Lung (tissue), 12 donors: ENCODE results near the gene FANCD2. TPM values are rescaled to one million over a fixed set of nuclear protein-coding genes. Genes with fewer than 3 reads are reported as not detected.
"Not testable (repeated sequence)": the region's sequence is repeated elsewhere in the genome, so short reads cannot be mapped to it uniquely, and the experiment has no call there.

Experiments
- ATAC-seq: fragments of 200-7000 bp; cut with Tn5 transposase; one replicate; pipeline ENCODE4 v1.9.1; 2020; ENCODE audit warnings: moderate number of reproducible peaks; ENCODE audit not compliant: insufficient read depth, low FRiP score
- DNase-seq, 3 donors: peaks; one replicate each; pipeline ENCODE4 v3.0.0-alpha.2; 2013 to 2017
- H3K27ac ChIP-seq, 2 donors: one replicate each; pipeline ENCODE4 v1.5.1; 2013; ENCODE audit warnings: mild to moderate bottlenecking in 2 of 2, moderate library complexity in 2 of 2, control low read depth in 1 of 2, inconsistent platforms in 1 of 2, low read depth in 1 of 2, low read length in 1 of 2
- H3K27me3 ChIP-seq, 3 donors: one replicate each; pipeline ENCODE4 v1.5.1; 2013; ENCODE audit warnings: low read length in 2 of 3; ENCODE audit not compliant: control insufficient read depth in 3 of 3, insufficient read depth in 3 of 3
- H3K36me3 ChIP-seq, 4 donors: one replicate each; pipeline ENCODE4 v1.5.1; 2013; ENCODE audit warnings: low read length in 4 of 4, mild to moderate bottlenecking in 1 of 4, moderate library complexity in 1 of 4; ENCODE audit not compliant: control insufficient read depth in 4 of 4, insufficient read depth in 4 of 4
- H3K4me1 ChIP-seq, 5 donors: one replicate each; pipeline ENCODE4 v1.5.1; 2013; ENCODE audit warnings: low read length in 5 of 5, mild to moderate bottlenecking in 2 of 5, moderate library complexity in 1 of 5; ENCODE audit not compliant: control insufficient read depth in 5 of 5, insufficient read depth in 5 of 5
- H3K4me3 ChIP-seq: one replicate; pipeline ENCODE4 v1.5.1; 2013; ENCODE audit warnings: mild to moderate bottlenecking, control low read depth, moderate library complexity
- H3K9ac ChIP-seq, 2 donors: one replicate each; pipeline ENCODE4 v1.5.1; 2013; ENCODE audit warnings: low read length in 2 of 2, control low read depth in 1 of 2; ENCODE audit not compliant: insufficient read depth in 1 of 2
- H3K9me3 ChIP-seq, 4 donors: one replicate each; pipeline ENCODE4 v1.5.1; 2013; ENCODE audit warnings: low read length in 3 of 4, mild to moderate bottlenecking in 1 of 4, moderate library complexity in 1 of 4; ENCODE audit not compliant: control insufficient read depth in 4 of 4, insufficient read depth in 3 of 4
- WGBS, 2 donors: extraction: QIAGEN DNeasy Blood & Tissue Kit; methylation state at CpG; one replicate each; pipeline ENCODE4 v1.1.7; 2013; 5-methylcytosine and 5-hydroxymethylcytosine counted together
- polyA plus RNA-seq, 2 donors: library from polyadenylated mRNA; stranded (reverse); fragments of 200-250 nt; gene quantifications; one replicate each; pipeline ENCODE4 v1.2.1, GENCODE V29; 2013
- total RNA-seq, 2 donors: library from RNA; depleted of rRNA in 1 of 2; stranded (reverse); fragments of >200 nt in 1 of 2; gene quantifications; one replicate each; pipeline ENCODE4 v1.2.1, GENCODE V29; 2014 to 2021
- TF ChIP-seq, protein P1 (sequence below): IDR thresholded peaks from 2 replicates; pipeline ENCODE4 v1.5.1; 2012; ENCODE audit warnings: mild to moderate bottlenecking; ENCODE audit errors: control extremely low read depth, extremely low read depth
- donor health status: control.
- donor health status: control.
- donor health status: Bipolar disorder and iron deficiency.
- donor health status: healthy.
- donor health status: DM: yes; HTN: yes; CAD: no.

The FANCD2 gene
- total and polyA plus RNA-seq, 4 donors, result 2.9 to 8.6 (median 4.4) TPM

DNA sequence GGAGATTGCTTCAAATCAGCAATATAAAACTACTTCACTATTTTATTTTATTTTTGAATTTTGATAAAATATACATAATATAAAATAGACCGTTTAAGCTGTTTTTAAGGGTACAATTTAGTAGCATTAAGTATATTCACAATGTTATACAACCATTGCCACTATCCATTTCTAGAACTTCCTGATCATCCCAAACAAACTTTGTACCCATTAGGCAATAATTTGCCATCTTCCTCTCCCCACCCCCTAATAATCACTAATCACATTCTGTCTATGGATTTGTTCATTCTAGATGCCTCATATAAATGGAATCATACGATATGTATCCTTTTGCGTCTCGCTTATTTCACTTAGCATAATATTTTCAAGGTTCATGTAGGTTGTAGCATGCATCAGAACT, 28.9 kb downstream of the FANCD2 start:
- ATAC-seq, result no peak

DNA sequence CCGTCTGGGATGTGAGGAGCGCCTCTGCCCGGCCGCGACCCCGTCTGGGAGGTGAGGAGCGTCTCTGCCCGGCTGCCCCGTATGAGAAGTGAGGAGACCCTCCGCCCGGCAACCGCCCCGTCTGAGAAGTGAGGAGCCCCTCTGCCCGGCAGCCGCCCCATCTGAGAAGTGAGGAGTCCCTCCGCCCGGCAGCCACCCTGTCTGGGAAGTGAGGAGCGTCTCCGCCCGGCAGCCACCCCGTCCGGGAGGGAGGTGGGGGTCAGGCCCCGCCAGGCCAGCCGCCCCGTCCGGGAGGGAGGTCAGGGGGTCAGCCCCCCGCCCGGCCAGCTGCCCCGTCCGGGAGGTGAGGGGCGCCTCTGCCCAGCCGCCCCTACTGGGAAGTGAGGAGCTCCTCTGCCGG, 43.8 kb downstream of the FANCD2 start:
- H3K27ac ChIP-seq, H3K9ac ChIP-seq, H3K36me3 ChIP-seq, H3K4me1 ChIP-seq, ATAC-seq, H3K4me3 ChIP-seq, H3K9me3 ChIP-seq, DNase-seq, H3K27me3 ChIP-seq: not testable (repeated sequence)
- WGBS, 2 donors, result 97 to 98% methylated on average over 13 to 31 of the region's 33 CpGs

More for the DNA sequence above, 28.9 kb downstream of the FANCD2 start:
- no peak for DNase-seq
- Histone ChIP-seq H3K27me3 (no peaks in the 10 kb centered on the region), H3K9me3 (no peaks in the 10 kb centered on the region), H3K9ac (no peak overlapping the region), H3K27ac (no peak overlapping the region), H3K4me1 (no peaks in the 10 kb centered on the region), H3K36me3 (no peaks in the 10 kb centered on the region), H3K4me3 (no peak overlapping the region)
- TF ChIP-seq, protein P1, sequence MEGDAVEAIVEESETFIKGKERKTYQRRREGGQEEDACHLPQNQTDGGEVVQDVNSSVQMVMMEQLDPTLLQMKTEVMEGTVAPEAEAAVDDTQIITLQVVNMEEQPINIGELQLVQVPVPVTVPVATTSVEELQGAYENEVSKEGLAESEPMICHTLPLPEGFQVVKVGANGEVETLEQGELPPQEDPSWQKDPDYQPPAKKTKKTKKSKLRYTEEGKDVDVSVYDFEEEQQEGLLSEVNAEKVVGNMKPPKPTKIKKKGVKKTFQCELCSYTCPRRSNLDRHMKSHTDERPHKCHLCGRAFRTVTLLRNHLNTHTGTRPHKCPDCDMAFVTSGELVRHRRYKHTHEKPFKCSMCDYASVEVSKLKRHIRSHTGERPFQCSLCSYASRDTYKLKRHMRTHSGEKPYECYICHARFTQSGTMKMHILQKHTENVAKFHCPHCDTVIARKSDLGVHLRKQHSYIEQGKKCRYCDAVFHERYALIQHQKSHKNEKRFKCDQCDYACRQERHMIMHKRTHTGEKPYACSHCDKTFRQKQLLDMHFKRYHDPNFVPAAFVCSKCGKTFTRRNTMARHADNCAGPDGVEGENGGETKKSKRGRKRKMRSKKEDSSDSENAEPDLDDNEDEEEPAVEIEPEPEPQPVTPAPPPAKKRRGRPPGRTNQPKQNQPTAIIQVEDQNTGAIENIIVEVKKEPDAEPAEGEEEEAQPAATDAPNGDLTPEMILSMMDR, result no peak
- WGBS, 2 donors, result 98 to 99% methylated on average over 4 of the region's 4 CpGs

DNA sequence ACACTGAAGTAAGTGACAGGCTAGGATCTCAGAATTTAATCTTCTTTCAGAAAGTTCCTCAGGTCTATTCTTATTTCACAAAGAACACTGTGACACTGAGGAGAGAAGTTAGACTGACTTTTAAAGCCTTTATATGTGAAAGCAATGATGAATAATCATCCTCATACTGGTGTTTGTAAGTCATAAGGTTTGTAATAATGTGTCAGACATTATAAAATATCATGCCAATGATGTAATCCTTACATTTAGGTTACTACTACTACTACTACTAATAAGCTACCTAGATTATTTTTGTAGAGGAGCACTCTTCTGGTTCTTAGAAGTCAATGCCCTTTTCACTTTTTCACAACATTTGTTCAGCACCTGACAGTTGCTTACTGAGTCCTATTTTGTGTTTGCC, 48.4 kb downstream of the FANCD2 start:
- H3K4me3 ChIP-seq, result no peak overlapping the region
- no peaks in the 10 kb centered on the region for H3K9me3 ChIP-seq

DNA sequence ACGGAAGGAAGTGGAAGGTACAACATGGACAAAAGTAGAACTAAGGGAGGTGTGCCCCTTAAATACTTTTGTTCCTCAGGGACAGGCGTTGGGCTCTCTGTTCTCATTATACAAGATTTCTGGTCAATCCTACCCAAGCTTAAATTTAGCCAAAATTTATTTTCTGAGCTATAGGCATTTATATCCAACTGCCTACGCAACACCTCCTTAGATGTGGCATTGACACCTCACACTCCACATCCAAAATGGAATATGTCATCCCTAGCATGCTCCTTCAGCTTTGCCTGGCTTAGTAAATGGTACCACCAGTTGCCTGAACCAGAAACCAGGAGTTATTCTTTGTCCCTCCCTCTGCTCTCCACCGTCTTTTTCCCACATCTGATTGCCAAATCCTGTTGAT, 55.6 kb downstream of the FANCD2 start:
- ATAC-seq, result no peak
- WGBS, 2 donors, result 89 to 96% methylated on average over 4 of the region's 4 CpGs
- DNase-seq, result no peak
- H3K36me3 ChIP-seq, result peaks cover 0 to 6% (median 2%) of the 10 kb centered on the region in 4 donors
- no peak overlapping the region for H3K27ac ChIP-seq
- H3K9ac ChIP-seq, result no peak overlapping the region
- TF ChIP-seq, protein P1, result no peak
- H3K27me3 ChIP-seq, result no peaks in the 10 kb centered on the region
- H3K4me3 ChIP-seq, result no peak overlapping the region
- no peaks in the 10 kb centered on the region for H3K9me3 ChIP-seq
- H3K4me1 ChIP-seq, result no peaks in the 10 kb centered on the region

More for the DNA sequence above, 48.4 kb downstream of the FANCD2 start:
- TF ChIP-seq, protein P1, result no peak
- H3K4me1 ChIP-seq, result no peaks in the 10 kb centered on the region
- H3K27ac ChIP-seq, result no peak overlapping the region
- no peak overlapping the region for H3K9ac ChIP-seq
- ATAC-seq (no peak), DNase-seq (no peak)
- peaks cover 0 to 2% (median 0%) of the 10 kb centered on the region in 4 donors for H3K36me3 ChIP-seq
- no peaks in the 10 kb centered on the region for H3K27me3 ChIP-seq
